LHCN-M2 (cell line): ENCODE data around the gene TOMM70. TPM values are rescaled to one million over a fixed set of nuclear protein-coding genes. Genes with fewer than 3 reads are reported as not detected.
"Not testable (repeated sequence)": the region's sequence is repeated elsewhere in the genome, so short reads cannot be mapped to it uniquely, and the experiment has no call there.

ENCODE experiments used
- DNase-seq: peaks from one replicate; pipeline ENCODE4 v3.0.0-alpha.2; 2012; ENCODE audit warnings: low read depth
- total RNA-seq: library from RNA; depleted of rRNA; stranded (reverse); fragments of >200 nt; gene quantifications from 2 replicates; pipeline ENCODE4 v1.2.3, GENCODE V29; 2014

The TOMM70 gene
- total RNA-seq, 1 experiment from 2014 or later, result 67.0 TPM

DNA sequence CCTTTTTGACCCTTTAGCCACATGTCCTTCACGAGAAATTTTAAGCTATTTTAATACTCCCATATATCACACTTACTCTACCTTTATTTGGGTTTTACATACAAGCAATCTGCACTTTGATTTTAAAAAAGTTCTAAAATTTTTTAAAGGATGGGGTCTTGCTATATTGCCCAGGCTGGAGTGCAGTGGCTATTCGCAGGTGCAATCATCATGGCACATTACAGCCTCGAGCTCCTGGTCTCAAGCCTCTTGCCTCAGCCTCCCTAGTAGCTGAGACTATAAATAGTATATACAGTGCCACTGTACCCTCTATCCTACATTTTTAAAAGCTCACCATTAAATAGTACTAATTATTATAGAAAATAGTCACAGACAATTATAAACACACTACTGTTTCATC, 36.5 kb downstream of the TOMM70 start:
- no peak for DNase-seq

DNA sequence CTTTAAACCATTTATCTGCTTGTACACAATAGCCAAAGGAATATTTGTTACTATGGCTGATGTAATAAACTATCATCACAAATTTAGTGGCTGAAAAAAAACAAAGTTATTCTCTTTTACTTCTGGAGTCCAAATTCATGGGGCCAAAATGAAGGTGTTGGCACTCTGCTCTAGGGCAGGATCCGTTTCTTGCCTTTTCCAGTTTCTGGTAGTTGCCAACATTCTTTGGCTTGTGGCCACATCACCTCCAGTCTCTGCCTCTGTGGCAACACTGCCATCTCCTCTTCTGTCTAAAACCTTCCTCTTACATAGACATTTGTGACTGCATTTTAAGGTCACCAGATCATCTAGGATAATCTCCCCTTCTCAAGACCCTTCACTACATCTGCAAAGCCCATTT, 39.0 kb downstream of the TOMM70 start:
- DNase-seq, result no peak

GRCh38 chr3:100360757-100361496, 40.0 kb downstream of the TOMM70 start:
- DNase-seq, result peak; percentile 5

- DNase-seq, result no peak
Observed at GRCh38 chr3:100359035-100359434, 41.9 kb downstream of the TOMM70 start.

DNA sequence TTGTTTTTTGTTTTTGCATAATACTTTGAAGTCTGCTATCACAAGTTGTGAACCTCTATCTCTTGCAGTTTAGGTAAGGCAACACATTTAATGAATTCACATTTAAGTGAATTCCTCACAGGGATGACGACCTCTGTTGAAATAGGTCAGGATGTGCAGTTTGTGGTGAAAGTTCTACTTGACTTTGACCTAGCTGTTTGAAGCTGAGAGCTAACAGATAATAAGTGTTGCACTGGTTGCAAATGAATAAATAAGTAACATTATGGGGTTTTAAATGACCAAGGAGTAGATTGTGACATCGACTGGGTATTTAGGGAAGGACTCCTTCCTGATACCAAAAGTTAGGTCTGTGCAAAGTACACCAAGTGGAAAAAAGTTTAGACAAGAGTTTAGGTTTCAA, 42.5 kb downstream of the TOMM70 start:
- no peak for DNase-seq

DNA sequence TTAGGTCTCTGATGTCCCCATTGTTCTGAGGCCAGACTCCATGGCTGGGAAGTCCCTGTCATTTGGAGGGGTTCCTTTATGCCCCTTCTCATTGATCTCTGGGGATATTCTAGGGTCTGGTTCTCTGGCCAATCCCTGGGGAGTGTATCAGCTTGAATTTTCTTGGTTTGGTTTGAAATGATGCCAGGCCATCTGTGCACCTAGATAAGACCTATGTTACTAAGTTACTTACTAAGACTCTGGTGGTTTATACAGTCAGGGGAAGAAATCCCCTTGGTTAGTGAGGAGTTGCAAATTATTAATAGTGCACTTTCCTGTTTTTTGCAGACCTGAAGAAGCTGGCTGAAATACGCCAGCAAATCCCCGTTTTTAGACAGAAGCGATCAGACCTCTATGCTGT, 46.0 kb downstream of the TOMM70 start:
- DNase-seq, result no peak

- DNase-seq, result no peak
Observed at GRCh38 chr3:100352296-100353231, 48.3 kb downstream of the TOMM70 start.

- DNase-seq, result not testable (repeated sequence)
Observed at GRCh38 chr3:100351770-100352169, 49.1 kb downstream of the TOMM70 start.

GRCh38 chr3:100348727-100349126, 52.2 kb downstream of the TOMM70 start:
- no peak for DNase-seq

DNA sequence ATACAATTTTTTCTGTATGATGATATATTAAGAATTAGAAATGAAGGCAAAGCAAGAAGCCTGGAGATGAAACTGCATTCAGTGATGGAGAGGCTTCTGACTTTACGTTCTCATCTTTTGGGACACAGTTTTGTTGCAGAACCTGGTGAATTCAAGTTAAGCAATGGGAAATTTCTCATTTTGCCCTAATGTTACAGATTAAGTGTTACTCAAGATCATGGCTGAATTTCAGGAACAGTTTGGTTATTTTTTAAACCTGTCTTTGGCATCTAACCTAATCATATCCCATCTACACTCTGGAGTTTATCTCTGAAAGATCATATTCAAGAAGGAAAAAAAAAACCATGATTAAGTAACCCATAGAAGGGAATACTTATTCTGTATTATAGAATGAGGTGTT, 60.4 kb downstream of the TOMM70 start:
- DNase-seq, result no peak

DNA sequence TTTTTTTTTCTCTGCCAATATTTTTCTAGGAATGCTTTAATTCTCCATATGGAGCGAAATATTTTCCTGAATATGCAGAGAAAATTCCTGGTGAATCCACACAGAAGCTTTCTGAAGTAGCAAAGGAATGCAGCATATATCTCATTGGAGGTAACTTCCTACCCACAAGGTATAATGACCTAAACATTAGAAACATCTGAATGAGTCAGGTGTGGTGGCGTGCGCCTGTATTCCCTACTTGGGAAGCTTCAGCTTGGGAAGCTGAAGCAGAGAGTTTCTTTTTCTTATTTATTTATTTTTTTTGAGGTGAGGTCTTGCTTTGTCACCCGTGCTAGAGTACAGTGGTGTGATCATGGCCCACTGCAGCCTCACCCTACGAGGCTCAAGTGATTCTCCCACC, 61.1 kb downstream of the TOMM70 start:
- no peak for DNase-seq

- DNase-seq, result no peak
Observed at GRCh38 chr3:100338911-100339310, 62.0 kb downstream of the TOMM70 start.

DNA sequence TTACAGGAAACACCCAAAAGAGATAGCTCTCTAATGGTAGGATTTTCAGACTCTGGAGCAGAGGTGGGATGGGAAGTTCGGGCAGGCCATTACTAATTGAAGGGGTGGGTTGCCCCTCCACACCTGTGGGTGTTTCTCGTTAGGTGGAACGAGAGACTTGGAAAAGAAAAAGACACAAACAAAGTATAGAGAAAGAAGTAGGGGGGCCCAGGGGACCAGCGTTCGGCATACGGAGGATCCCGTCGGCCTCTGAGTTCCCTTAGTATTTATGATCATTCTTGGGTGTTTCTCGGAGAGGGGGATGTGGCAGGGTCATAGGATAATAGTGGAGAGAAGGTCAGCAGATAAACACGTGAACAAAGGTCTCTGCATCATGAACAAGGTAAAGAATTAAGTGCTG, 64.7 kb downstream of the TOMM70 start:
- not testable (repeated sequence) for DNase-seq

- DNase-seq, result peak; percentile 6
Observed at GRCh38 chr3:100335434-100335833, 65.5 kb downstream of the TOMM70 start.

DNA sequence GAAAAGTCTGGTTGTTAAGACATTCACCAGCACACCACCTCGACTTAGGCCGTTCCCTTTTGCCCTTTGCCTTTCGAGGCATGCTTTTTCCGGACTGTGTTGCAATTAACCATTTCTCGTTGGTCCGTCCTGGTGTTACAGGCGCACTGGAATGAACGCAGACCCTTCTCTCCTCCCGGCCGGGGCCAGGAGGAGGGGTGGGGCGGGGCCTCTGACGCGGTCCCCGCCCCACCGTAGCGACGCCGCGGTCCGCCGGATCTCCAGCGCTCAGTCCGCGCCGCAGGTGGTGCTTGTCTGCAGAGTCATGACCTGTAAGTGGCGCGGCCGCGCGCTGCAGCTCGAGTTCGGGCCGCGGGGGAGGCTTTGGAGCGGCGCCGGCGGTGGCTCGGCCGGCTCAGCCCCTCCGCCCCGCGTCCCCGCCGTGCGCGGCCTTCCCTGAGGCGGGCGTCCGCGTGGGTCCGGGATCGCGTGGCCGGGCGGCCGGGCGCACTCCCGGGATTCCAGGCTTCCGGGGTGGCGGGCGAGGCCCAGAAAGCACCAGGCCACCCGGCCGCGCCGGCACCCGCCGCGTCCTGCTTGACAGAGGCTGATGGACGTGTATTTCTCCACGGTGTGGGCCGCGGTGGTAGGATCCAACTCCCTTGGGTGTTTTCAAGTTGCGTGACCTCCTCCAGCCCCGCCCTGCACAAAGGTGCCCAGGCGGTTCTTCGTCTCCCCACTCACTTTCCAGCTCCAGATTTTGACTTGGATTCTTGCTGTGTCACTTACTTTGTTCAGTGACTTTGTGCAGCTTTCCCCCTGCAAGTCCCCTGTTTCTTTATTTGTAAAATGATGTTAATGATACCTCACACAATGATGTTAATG, 66.2 kb downstream of the TOMM70 start, which contains the start of gene NIT2:
NIT2 (plus strand) TSS at position 270 of the 864 bp plus-strand sequence; CDS start at position 305, 35 bp downstream.
- peak; percentile 77 for DNase-seq

DNA sequence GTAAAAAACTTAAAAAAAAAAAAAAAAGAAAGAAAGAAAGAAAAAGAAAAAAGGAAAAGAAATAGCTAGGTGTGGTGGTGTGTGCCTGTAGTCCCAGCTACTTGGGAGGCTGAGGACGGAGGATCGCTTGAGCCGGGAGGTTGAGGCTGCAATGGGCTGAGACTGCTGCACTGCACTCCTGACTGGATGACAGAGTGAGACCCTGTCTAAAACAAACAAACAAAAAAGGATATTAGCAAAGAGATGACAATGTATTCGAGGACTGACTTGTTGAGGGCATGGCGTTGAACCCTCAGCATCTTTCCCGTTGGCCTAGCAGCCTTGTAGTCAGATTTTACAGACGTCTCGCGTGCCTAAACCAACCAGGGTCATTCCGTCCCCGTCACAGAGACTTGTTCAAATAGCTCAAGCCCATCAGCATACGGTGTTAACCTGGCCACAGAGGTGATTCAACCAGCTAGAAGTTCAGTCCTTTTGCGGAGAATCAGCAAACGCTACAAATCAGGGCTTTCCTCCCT, 66.9 kb downstream of the TOMM70 start:
- DNase-seq, result no peak

GRCh38 chr3:100333051-100333450, 67.8 kb downstream of the TOMM70 start:
- DNase-seq, result no peak

DNA sequence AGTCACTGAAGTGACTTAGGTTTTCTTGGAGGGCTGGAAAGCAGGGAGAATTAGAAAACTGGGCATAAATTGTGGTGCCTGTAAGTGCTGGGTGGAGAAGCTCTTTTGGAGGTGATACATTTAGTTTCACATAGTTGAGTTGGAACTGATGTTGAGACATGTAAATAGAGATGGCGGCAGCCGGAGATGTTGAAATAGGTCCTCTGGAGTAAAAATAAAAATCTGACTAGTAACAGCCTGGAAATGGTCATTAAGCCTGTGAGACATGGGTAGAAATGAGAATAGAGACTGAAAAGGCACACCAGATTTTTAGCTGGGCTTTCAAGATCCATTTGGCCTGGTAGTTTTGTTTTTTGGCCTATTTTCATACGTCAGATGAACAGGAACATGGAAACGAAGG, 69.2 kb downstream of the TOMM70 start:
- no peak for DNase-seq

- no peak for DNase-seq
Observed at GRCh38 chr3:100330651-100331050, 70.2 kb downstream of the TOMM70 start.

GRCh38 chr3:100329800-100330489, 70.9 kb downstream of the TOMM70 start:
- no peak for DNase-seq

- DNase-seq, result not testable (repeated sequence)
Observed at GRCh38 chr3:100327377-100327776, 73.5 kb downstream of the TOMM70 start.
